Suprapubic skin (tissue), 4 donors: Measurements from ENCODE around the gene SCNN1B.

Experiments
- CTCF ChIP-seq, 2 donors: fragments of 200-600 bp in 1 of 2; fragments of 450-650 bp in 1 of 2; sonication (generic) in 1 of 2; IDR thresholded peaks; one replicate each; pipeline ENCODE4 v1.5.1; 2016 to 2019; ENCODE audit warnings: antibody characterized with exemption in 2 of 2, mild to moderate bottlenecking in 1 of 2, moderate library complexity in 1 of 2
- EP300 ChIP-seq: sonication (generic); formaldehyde crosslinking; IDR thresholded peaks from one replicate; pipeline ENCODE4 v1.6.1; 2017; ENCODE audit warnings: antibody characterized with exemption
- POLR2A ChIP-seq, 2 donors: fragments of 450-650 bp; IDR thresholded peaks; one replicate each; pipeline ENCODE4 v1.6.1; 2017; ENCODE audit warnings: antibody characterized with exemption in 2 of 2, mild to moderate bottlenecking in 2 of 2, moderate library complexity in 2 of 2
- POLR2AphosphoS5 ChIP-seq, 3 donors: sonication (generic); formaldehyde crosslinking; IDR thresholded peaks; one replicate each; pipeline ENCODE4 v1.6.1; 2017; ENCODE audit warnings: antibody characterized with exemption in 3 of 3

DNA sequence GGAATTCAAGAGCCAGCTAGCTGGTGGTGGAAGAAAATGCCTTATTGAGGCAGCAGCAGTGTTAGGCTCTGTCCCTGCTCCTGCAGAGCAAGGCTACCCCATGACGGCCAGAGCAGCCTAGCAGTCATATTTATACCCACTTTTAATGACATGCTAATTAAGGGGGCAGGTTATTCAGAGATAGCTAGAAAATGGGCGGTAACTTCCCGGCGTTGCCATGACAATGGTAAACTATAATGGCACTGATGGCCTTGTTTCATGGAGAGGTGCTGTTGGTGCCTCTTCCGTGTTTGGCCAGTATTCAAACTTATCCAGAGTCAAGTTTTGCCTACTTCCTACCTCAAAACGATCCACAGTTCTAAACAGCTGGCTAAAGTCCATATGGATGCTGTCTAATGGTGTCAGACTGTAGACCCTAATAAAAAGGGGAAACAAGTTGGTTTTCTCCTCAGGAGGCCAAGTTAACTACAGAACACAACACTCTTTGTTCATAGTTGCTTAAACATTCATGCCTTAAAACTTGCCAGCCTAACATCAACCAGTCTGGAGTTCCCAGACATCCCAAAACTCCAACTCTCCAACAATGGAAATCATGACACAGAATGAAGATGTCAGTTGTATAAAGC is 3.7 kb upstream of the SCNN1B start:
- no peak for TF ChIP-seq CTCF (IDR thresholded peaks at IDR 0.05)
- no peak for TF ChIP-seq POLR2AphosphoS5 (IDR thresholded peaks at IDR 0.05)
- no peak for TF ChIP-seq POLR2A (IDR thresholded peaks at IDR 0.05)
- no peak for TF ChIP-seq EP300
